Adrenal gland (tissue), 5 donors: ENCODE measurements around the gene LDB2.

Experiments
- POLR2A ChIP-seq, 2 donors: fragments of 450-650 bp; IDR thresholded peaks; one replicate each; pipeline ENCODE4 v1.6.1; 2017; ENCODE audit warnings: antibody characterized with exemption in 2 of 2, mild to moderate bottlenecking in 2 of 2, moderate library complexity in 1 of 2
- TF ChIP-seq, protein P1 (sequence below), 6 experiments: fragments of 450-650 bp in 4 of 6; fragments of 200-600 bp in 2 of 6; sonication (generic) in 1 of 6; IDR thresholded peaks; 1 replicate in 5 of 6; 2 replicates in 1 of 6; pipeline versions ENCODE4 v1.5.1 to v1.8.0; 2016 to 2021; ENCODE audit warnings: antibody characterized with exemption in 6 of 6, mild to moderate bottlenecking in 2 of 6, moderate library complexity in 1 of 6
- donor health status: DM: no; HTN: no; CAD: no.

DNA sequence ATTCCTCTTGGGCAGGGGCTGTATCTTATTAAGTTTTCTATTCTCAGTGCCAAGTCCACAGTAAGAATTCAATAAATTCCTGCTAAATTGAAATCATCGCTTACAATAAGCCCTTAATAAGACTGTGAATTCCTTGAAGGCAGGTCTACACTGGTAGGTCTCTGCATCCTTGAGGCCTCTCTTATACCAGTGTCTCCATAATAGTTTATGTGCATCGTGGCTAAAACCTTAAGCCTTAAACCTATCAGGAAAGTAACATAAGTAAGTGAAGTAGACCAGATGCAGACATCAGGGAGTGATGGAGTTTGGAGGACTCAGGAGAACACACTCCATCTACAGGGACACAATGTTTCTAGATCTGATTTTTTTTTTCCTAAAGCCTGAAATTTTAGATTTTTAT, 240.3 kb downstream of the LDB2 start:
- no peak for TF ChIP-seq POLR2A (IDR thresholded peaks at IDR 0.05)
- TF ChIP-seq, protein P1, sequence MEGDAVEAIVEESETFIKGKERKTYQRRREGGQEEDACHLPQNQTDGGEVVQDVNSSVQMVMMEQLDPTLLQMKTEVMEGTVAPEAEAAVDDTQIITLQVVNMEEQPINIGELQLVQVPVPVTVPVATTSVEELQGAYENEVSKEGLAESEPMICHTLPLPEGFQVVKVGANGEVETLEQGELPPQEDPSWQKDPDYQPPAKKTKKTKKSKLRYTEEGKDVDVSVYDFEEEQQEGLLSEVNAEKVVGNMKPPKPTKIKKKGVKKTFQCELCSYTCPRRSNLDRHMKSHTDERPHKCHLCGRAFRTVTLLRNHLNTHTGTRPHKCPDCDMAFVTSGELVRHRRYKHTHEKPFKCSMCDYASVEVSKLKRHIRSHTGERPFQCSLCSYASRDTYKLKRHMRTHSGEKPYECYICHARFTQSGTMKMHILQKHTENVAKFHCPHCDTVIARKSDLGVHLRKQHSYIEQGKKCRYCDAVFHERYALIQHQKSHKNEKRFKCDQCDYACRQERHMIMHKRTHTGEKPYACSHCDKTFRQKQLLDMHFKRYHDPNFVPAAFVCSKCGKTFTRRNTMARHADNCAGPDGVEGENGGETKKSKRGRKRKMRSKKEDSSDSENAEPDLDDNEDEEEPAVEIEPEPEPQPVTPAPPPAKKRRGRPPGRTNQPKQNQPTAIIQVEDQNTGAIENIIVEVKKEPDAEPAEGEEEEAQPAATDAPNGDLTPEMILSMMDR (IDR thresholded peaks at IDR 0.05) = no peak
